GM12891 (cell line): ENCODE data around the gene IL1F10.

ENCODE experiments used
- POLR2A ChIP-seq: IDR thresholded peaks from 2 replicates; pipeline ENCODE4 v1.6.1; 2011; ENCODE audit warnings: low read depth, low read length, control low read depth
- TAF1 ChIP-seq: IDR thresholded peaks from 2 replicates; pipeline ENCODE4 v1.6.1; 2011; ENCODE audit warnings: low read depth, low read length, control low read depth

DNA sequence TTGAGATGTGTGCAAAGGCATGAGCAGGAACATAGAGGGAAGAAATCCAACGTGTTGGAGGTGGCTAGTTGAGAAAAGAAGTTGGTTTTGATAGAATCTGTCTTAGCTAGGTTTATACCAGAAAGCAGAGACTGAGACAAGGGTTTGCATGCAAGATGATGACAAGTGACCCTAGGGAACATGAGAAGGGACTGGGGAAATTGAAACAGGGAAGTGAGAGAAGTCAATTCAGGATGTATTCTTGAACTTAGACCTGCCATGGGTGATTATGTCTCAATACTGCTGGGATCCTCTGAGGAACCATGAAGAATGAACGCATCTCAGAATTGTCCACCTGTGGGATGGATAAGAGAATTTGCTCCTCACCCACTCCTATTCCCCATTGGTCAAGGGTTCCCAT lies 42.0 kb upstream of the IL1F10 start:
- TF ChIP-seq POLR2A, result no peak
- TF ChIP-seq TAF1, result no peak
